ENCODE results near the gene ARHGAP1.

ARHGAP1 gene

DNA sequence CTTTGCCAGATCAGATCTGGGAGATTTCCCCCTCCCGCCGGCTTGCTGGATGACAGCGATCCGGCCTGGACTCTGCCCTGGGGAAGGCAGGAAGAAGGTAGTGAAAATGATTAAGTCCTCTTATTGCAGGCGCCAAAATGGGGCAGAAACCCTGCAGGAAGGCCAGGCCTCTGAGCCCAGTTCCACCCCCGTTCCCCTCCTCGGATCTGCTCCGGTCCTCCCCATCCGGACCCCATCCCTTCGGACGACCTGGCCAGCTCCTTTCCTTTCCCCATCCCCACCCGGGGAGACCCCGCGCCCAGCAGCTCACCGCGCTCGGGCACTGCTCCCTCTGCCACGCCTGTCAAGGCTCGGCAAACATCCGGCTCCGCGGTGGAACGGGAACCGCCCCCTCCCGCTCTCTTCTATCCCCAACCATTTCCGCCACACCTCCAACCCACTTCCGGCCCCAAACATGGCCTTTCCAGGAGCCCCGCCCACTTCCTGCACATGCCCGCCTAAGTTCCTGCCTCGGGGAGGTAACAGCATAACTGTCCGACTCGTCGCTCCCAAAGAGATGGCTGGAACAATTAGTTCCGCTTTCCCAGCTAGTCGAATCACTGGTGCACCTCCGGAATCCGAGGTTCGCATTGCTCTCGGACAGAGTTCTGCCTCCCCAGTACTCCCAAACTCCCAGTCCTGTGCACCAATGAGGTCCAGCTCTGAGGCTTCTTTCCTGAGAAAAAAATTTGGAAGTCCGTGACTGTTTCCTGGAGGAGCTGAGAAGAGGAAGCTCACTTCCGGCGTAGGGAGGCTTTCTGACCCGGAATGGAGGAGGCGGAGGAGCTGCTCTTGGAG is at the start of gene ARHGAP1, which contains the start of gene ZNF408:
Gene ARHGAP1, minus strand, starts transcription at position 379 of the 837 bp plus-strand sequence. CDS start 4,512 bp downstream, outside the sequence.
Gene ZNF408, plus strand, starts transcription at position 791 of the 837 bp plus-strand sequence. Its CDS starts 17 bp downstream, at position 808.
- peaks cover 10 to 65% (median 54%) of the 10 kb centered on the region in 5 donors for H3K4me1 ChIP-seq (ENCODE audit: control insufficient read depth in 5 of 5, insufficient read depth in 5 of 5, low read length in 5 of 5)
- peak within 1 kb of the TSS; percentile 98 to 100 (median 99) for H3K4me3 ChIP-seq (ENCODE audit: low read depth in 1 of 5, low read length in 5 of 5)
- H3K27ac ChIP-seq (ENCODE audit: low read depth, low read length), result peak within 1 kb of the TSS; percentile 95
- H3K27me3 ChIP-seq (ENCODE audit: control insufficient read depth in 5 of 5, insufficient read depth in 4 of 5, low read length in 5 of 5), result no peaks in the 10 kb centered on the region
- peak within 1 kb of the TSS; percentile 87 to 100 (median 95) for H3K9ac ChIP-seq (ENCODE audit: low read length in 5 of 5)
- H3K36me3 ChIP-seq (ENCODE audit: control insufficient read depth in 5 of 5, insufficient read depth in 5 of 5, low read length in 5 of 5), result peaks cover 4 to 42% (median 38%) of the 10 kb centered on the region in 5 donors
- H3K9me3 ChIP-seq (ENCODE audit: control insufficient read depth in 5 of 5, low read length in 5 of 5), result no peaks in the 10 kb centered on the region

DNA sequence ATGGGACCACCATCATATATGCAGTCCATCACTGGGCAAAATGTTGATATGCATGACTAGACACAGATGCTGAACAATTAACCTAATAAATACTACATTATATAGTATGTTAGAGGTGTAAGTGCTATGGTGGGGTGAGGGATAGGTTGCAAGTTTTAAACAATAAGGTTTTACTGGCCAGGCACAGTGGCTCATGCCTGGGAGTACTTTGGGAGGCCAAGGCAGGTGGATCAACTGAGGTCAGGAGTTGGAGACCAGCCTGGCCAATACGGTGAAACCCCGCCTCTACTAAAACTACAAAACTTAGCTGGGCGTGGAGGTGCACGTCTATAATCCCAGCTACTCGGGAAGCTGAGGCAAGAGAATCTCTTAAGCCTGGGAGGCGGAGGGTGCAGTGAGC is 46.7 kb upstream of the ARHGAP1 start:
- H3K4me1 ChIP-seq (ENCODE audit: control insufficient read depth in 5 of 5, insufficient read depth in 5 of 5, low read length in 5 of 5), result no peaks in the 10 kb centered on the region
- H3K27ac ChIP-seq (ENCODE audit: low read depth, low read length), result no peak overlapping the region
- H3K27me3 ChIP-seq (ENCODE audit: control insufficient read depth in 5 of 5, insufficient read depth in 4 of 5, low read length in 5 of 5), result no peaks in the 10 kb centered on the region
- peaks cover 51 to 88% (median 81%) of the 10 kb centered on the region in 5 donors for H3K36me3 ChIP-seq (ENCODE audit: control insufficient read depth in 5 of 5, insufficient read depth in 5 of 5, low read length in 5 of 5)
- H3K9me3 ChIP-seq (ENCODE audit: control insufficient read depth in 5 of 5, low read length in 5 of 5), result no peaks in the 10 kb centered on the region
- H3K9ac ChIP-seq (ENCODE audit: low read length in 5 of 5), result no peak overlapping the region
- no peak overlapping the region for H3K4me3 ChIP-seq (ENCODE audit: low read depth in 1 of 5, low read length in 5 of 5)

DNA sequence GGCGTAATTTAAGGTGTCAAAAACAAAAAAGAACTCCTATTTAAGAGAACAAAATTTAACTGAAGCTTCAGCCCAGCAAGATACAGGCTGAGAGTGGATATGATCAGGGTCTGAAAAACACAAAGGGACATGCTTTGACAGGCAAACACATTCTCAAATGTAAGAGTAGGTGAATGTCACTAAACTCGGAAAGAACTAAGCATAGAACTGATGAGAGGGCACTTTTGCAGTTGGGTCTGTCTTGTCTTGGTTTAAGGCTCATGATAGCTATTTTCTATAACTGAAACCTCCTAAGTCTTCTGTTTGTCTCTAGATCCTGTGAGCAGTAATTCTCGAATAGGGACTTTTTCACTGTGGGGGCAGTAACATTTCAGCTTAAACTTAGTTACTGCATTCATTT is 45.6 kb upstream of the ARHGAP1 start:
- Histone ChIP-seq H3K27me3 (ENCODE audit: control insufficient read depth in 5 of 5, insufficient read depth in 4 of 5, low read length in 5 of 5) (no peaks in the 10 kb centered on the region), H3K36me3 (ENCODE audit: control insufficient read depth in 5 of 5, insufficient read depth in 5 of 5, low read length in 5 of 5) (peaks cover 43 to 91% (median 83%) of the 10 kb centered on the region in 5 donors), H3K4me3 (ENCODE audit: low read depth in 1 of 5, low read length in 5 of 5) (no peak overlapping the region), H3K27ac (ENCODE audit: low read depth, low read length) (no peak overlapping the region), H3K4me1 (ENCODE audit: control insufficient read depth in 5 of 5, insufficient read depth in 5 of 5, low read length in 5 of 5) (no peaks in the 10 kb centered on the region), H3K9ac (ENCODE audit: low read length in 5 of 5) (no peak overlapping the region), H3K9me3 (ENCODE audit: control insufficient read depth in 5 of 5, low read length in 5 of 5) (no peaks in the 10 kb centered on the region)

DNA sequence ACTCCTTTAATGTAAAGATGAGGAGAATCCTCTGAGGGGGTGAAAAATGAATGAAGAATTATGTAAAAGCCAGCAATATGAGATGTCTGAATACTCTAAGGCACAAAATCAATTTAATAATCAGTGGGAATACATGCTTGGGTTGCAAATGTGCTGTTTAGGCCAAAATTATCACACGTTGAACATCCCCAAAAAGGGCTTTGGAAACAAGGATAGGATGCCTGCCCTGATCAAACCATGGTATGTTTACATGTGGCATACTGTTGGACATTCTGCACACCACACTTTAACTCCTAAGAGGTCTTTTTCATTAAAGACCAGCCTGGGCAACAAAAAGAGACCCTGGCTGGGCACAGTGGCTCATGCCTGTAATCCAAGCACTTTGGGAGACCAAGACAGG is 44.9 kb upstream of the ARHGAP1 start:
- Histone ChIP-seq H3K27ac (ENCODE audit: low read depth, low read length) (no peak overlapping the region), H3K36me3 (ENCODE audit: control insufficient read depth in 5 of 5, insufficient read depth in 5 of 5, low read length in 5 of 5) (peaks cover 36 to 85% (median 77%) of the 10 kb centered on the region in 5 donors), H3K4me1 (ENCODE audit: control insufficient read depth in 5 of 5, insufficient read depth in 5 of 5, low read length in 5 of 5) (no peaks in the 10 kb centered on the region), H3K9me3 (ENCODE audit: control insufficient read depth in 5 of 5, low read length in 5 of 5) (no peaks in the 10 kb centered on the region), H3K9ac (ENCODE audit: low read length in 5 of 5) (no peak overlapping the region), H3K4me3 (ENCODE audit: low read depth in 1 of 5, low read length in 5 of 5) (no peak overlapping the region), H3K27me3 (ENCODE audit: control insufficient read depth in 5 of 5, insufficient read depth in 4 of 5, low read length in 5 of 5) (no peaks in the 10 kb centered on the region)

DNA sequence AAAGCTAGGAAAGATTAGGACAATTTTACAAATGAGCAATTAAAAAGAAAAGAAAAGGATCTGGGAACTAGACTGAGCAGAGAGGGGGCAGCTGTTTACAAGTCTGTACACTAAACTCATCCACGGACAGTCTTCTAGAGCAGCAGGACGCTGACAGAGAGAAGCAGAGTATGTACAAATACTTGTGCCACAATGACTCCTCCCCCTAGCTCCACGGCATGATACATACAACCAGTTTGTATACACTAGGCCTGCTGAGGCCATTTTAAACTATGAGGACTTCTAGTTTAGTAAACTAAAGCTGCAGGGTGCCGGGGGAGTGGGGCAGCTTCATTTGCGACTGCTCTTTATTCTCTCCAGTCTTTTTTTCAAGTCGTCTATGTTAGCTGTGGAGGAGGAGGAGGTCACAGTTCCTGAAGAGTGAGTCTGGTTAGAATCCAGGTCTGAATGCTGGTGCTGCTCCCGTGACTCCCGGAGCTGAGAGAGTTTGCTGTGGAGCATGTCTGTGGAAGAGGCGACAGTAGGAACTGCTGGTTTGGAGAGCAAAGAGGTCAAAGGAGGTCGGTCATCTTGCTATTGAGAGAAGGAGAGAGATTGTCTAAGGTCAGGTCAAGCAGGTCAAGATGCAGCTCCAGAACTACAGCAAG is 43.4 kb upstream of the ARHGAP1 start:
- Histone ChIP-seq H3K27ac (ENCODE audit: low read depth, low read length) (no peak overlapping the region), H3K36me3 (ENCODE audit: control insufficient read depth in 5 of 5, insufficient read depth in 5 of 5, low read length in 5 of 5) (peaks cover 30 to 71% (median 66%) of the 10 kb centered on the region in 5 donors), H3K9ac (ENCODE audit: low read length in 5 of 5) (no peak overlapping the region), H3K4me1 (ENCODE audit: control insufficient read depth in 5 of 5, insufficient read depth in 5 of 5, low read length in 5 of 5) (no peaks in the 10 kb centered on the region), H3K4me3 (ENCODE audit: low read depth in 1 of 5, low read length in 5 of 5) (no peak overlapping the region), H3K9me3 (ENCODE audit: control insufficient read depth in 5 of 5, low read length in 5 of 5) (no peaks in the 10 kb centered on the region), H3K27me3 (ENCODE audit: control insufficient read depth in 5 of 5, insufficient read depth in 4 of 5, low read length in 5 of 5) (no peaks in the 10 kb centered on the region)

DNA sequence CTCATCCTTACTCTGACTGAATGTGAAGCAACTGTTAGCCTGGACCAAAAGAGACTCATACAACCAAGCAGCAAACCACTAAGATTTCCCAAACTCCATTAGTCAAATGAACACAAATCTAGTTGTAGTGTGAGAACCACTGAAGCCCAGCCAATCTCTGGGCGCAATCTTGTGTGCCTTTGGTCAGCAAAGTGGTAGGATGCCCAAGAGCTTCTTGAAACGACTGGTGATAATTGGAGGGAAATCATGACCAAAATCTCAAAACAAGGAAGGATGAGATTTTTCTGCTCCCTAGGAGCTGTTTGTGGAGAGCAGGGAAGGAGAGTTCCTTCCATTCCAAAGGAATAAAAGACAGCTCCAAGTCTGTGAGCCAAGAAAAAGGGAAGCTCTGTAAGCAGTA is 42.6 kb upstream of the ARHGAP1 start:
- Histone ChIP-seq H3K9me3 (ENCODE audit: control insufficient read depth in 5 of 5, low read length in 5 of 5) (no peaks in the 10 kb centered on the region), H3K27ac (ENCODE audit: low read depth, low read length) (no peak overlapping the region), H3K36me3 (ENCODE audit: control insufficient read depth in 5 of 5, insufficient read depth in 5 of 5, low read length in 5 of 5) (peaks cover 28 to 68% (median 63%) of the 10 kb centered on the region in 5 donors), H3K27me3 (ENCODE audit: control insufficient read depth in 5 of 5, insufficient read depth in 4 of 5, low read length in 5 of 5) (no peaks in the 10 kb centered on the region), H3K4me1 (ENCODE audit: control insufficient read depth in 5 of 5, insufficient read depth in 5 of 5, low read length in 5 of 5) (no peaks in the 10 kb centered on the region), H3K4me3 (ENCODE audit: low read depth in 1 of 5, low read length in 5 of 5) (no peak overlapping the region), H3K9ac (ENCODE audit: low read length in 5 of 5) (no peak overlapping the region)

DNA sequence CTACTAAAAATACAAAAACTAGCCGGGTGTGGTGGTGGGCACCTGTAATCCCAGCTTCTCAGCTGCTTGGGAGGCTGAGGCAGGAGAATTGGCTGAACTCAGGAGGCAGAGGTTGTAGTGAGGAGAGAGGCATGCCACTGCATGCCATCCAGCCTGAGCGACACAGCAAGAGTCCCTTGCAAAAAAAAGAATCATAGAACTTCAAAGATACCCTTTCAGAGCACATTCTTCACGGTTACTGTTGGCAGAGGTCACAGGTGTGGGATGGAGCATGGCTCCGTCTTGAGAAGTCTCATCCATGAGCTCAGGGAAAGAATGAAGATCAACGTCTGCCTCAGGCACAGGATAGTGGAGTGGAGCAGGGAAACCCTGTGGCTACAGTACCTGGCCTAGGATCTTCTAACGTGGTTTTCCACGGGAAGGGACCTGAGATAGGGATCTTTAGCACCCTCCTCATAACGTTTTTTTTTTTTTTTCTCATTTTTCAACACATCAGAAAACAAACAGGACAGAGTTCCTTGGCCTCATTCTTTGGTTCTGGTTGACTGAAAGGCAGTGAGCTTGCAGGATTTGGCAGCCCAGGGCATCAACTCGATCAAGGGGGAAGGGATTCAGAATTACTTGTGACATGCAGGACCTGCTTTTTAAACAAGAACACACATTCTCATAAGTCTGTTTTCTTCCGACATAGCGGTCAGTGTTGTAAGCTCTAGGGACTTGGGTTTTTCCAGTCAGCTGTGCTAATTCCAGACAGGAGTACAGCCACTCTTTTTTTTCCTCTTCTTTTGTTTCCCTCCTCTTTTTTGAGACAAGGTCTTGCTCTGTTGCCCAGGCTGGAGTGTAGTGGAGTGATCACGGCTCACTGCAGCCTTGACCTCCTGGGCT is 41.4 kb upstream of the ARHGAP1 start:
- H3K27ac ChIP-seq (ENCODE audit: low read depth, low read length), result no peak overlapping the region
- H3K4me1 ChIP-seq (ENCODE audit: control insufficient read depth in 5 of 5, insufficient read depth in 5 of 5, low read length in 5 of 5), result no peaks in the 10 kb centered on the region
- no peak overlapping the region for H3K4me3 ChIP-seq (ENCODE audit: low read depth in 1 of 5, low read length in 5 of 5)
- H3K9ac ChIP-seq (ENCODE audit: low read length in 5 of 5), result no peak overlapping the region
- no peaks in the 10 kb centered on the region for H3K9me3 ChIP-seq (ENCODE audit: control insufficient read depth in 5 of 5, low read length in 5 of 5)
- peaks cover 27 to 56% (median 51%) of the 10 kb centered on the region in 5 donors for H3K36me3 ChIP-seq (ENCODE audit: control insufficient read depth in 5 of 5, insufficient read depth in 5 of 5, low read length in 5 of 5)
- no peaks in the 10 kb centered on the region for H3K27me3 ChIP-seq (ENCODE audit: control insufficient read depth in 5 of 5, insufficient read depth in 4 of 5, low read length in 5 of 5)

DNA sequence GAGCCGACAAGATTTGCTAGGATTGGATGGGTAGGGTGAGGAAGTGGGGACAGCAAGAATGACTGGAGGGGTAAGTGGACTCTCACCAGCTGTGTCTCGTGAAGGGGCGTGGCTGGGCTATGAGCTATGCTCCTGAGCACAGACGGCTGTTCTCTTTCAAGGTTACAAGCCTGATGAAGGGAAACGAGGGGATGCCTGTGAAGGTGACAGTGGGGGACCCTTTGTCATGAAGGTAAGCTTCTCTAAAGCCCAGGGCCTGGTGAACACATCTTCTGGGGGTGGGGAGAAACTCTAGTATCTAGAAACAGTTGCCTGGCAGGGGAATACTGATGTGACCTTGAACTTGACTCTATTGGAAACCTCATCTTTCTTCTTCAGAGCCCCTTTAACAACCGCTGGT is 38.5 kb upstream of the ARHGAP1 start:
- Histone ChIP-seq H3K4me3 (ENCODE audit: low read depth in 1 of 5, low read length in 5 of 5) (no peak overlapping the region), H3K36me3 (ENCODE audit: control insufficient read depth in 5 of 5, insufficient read depth in 5 of 5, low read length in 5 of 5) (peaks cover 12 to 29% (median 26%) of the 10 kb centered on the region in 5 donors), H3K27ac (ENCODE audit: low read depth, low read length) (no peak overlapping the region), H3K4me1 (ENCODE audit: control insufficient read depth in 5 of 5, insufficient read depth in 5 of 5, low read length in 5 of 5) (no peaks in the 10 kb centered on the region), H3K9me3 (ENCODE audit: control insufficient read depth in 5 of 5, low read length in 5 of 5) (no peaks in the 10 kb centered on the region), H3K27me3 (ENCODE audit: control insufficient read depth in 5 of 5, insufficient read depth in 4 of 5, low read length in 5 of 5) (no peaks in the 10 kb centered on the region), H3K9ac (ENCODE audit: low read length in 5 of 5) (no peak overlapping the region)

DNA sequence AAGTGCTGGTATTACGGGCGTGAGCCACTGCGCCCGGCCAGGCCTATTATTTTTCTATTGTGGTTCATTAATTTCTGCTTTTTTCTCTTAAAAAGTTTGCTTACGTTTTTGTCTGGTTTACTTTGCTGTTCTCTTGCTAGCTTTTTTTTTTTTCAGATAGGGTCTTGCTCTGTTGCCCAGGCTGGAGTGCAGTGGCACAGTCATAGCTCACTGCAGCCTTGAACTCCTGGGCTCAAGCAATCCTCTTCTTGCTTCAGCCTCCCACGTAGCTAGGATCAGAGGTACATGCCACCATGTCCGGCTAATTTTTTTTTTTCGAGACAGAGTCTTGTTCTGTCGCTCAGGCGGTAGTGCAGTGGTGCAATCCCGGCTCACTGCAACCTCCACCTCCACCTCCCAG is 37.3 kb upstream of the ARHGAP1 start:
- no peak overlapping the region for H3K4me3 ChIP-seq (ENCODE audit: low read depth in 1 of 5, low read length in 5 of 5)
- H3K9ac ChIP-seq (ENCODE audit: low read length in 5 of 5), result no peak overlapping the region
- no peaks in the 10 kb centered on the region for H3K4me1 ChIP-seq (ENCODE audit: control insufficient read depth in 5 of 5, insufficient read depth in 5 of 5, low read length in 5 of 5)
- peaks cover 0 to 17% (median 14%) of the 10 kb centered on the region in 5 donors for H3K36me3 ChIP-seq (ENCODE audit: control insufficient read depth in 5 of 5, insufficient read depth in 5 of 5, low read length in 5 of 5)
- no peaks in the 10 kb centered on the region for H3K27me3 ChIP-seq (ENCODE audit: control insufficient read depth in 5 of 5, insufficient read depth in 4 of 5, low read length in 5 of 5)
- no peaks in the 10 kb centered on the region for H3K9me3 ChIP-seq (ENCODE audit: control insufficient read depth in 5 of 5, low read length in 5 of 5)
- H3K27ac ChIP-seq (ENCODE audit: low read depth, low read length), result no peak overlapping the region
